GM12865 (cell line): Measurements from ENCODE around the gene TTC28.

Experiments used
- DNase-seq: peaks from one replicate; pipeline ENCODE4 v3.0.0; 2010; ENCODE audit warnings: low read depth
- H3K4me3 ChIP-seq: 2 replicates; pipeline ENCODE4 v1.5.1; 2011; ENCODE audit warnings: mild to moderate bottlenecking, low read depth, low read length, control low read depth
- CTCF ChIP-seq: IDR thresholded peaks from 2 replicates; pipeline ENCODE4 v1.5.1; 2011; ENCODE audit warnings: low read length, control low read depth, low read depth, inconsistent platforms; ENCODE audit not compliant: insufficient read depth; ENCODE audit errors: missing control alignments

The TTC28 gene

DNA sequence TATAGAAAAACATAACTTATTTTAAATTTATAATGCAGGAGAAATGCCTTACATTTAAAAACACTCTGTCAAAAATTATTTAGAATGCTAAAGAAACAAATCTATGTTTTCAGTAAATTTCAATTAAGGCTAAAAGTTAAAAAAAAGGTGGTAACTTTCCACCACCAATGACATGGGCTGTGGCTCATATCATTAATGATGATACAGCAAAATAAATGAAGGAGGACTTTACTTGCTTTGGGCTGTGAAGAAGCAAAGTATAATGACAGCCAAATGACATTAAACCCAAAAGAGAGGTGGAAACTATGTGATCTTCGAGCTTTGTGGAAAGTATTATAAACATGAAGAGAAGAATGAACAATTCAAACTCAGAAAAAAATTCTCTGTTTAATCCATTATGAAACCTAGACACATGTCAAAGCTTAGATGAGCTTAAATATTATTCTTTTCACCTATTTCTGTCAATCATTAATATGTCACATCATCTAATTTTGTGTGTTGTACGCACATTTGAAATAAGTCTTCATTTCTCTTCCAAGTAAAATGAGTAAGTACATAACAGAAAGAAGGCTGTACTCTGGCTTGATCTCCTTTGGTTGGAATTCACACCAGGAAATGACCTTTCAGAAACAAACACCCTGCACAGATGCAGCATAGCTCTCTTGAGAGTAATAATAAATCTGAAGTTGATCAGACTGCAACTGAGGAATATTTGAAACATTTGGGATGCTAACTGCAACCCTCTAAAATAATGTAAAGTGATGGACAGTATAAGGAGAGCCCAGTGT, 265.8 kb downstream of the TTC28 start:
- H3K4me3 ChIP-seq, result no peak overlapping the region
- no peak for TF ChIP-seq CTCF
- DNase-seq, result no peak

DNA sequence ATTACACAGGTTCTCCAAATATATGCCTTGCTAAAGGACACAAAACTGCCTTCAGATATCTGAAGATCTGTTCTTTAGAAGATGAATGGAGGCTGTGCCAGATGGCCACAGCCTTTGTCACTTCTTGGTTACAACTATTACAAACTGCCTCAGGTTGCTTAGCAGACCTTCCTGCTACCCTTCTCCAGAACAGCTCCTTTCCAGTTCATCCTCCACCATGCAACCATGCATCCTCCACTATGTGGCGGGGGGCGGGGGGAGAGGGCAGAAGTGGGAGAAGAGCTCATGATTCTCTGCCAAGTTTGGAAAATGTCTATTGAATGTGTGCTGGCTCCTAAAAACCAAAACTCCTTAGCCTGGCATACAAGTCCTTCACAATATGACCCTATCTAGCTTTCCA, 267.5 kb downstream of the TTC28 start:
- no peak for TF ChIP-seq CTCF

GRCh38 chr22:28411125-28411524, 268.5 kb downstream of the TTC28 start:
- H3K4me3 ChIP-seq, result no peak overlapping the region
- no peak for DNase-seq
- no peak for TF ChIP-seq CTCF

More for the DNA sequence above, 267.5 kb downstream of the TTC28 start:
- DNase-seq, result no peak
- no peak overlapping the region for H3K4me3 ChIP-seq

GRCh38 chr22:28410050-28410816, 269.4 kb downstream of the TTC28 start:
- H3K4me3 ChIP-seq, result no peak overlapping the region
- TF ChIP-seq CTCF, result no peak
- DNase-seq, result no peak

- TF ChIP-seq CTCF, result no peak
- no peak for DNase-seq
- no peak overlapping the region for H3K4me3 ChIP-seq
Measured at GRCh38 chr22:28408709-28409108, 270.9 kb downstream of the TTC28 start.

DNA sequence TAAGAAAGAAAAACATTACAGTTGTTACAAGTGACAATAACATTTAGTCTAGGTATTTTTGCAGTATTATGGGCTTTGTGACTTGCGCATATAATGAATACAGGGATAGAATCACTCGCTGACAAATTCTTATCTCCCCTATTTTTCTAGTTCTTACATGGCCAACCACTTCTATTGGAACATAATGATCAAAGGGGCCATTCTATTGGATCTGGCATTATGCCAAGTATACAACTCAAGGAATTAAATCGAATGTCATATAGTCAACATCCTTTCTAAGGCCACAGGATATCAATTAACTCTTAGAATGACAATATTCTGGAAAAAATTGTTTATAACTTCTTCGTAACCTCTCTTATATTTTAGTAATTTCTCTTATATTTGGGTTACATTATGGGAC, 272.0 kb downstream of the TTC28 start:
- no peak for TF ChIP-seq CTCF
- no peak overlapping the region for H3K4me3 ChIP-seq
- DNase-seq, result no peak
